Activated naive CD8-positive, alpha-beta T cell treated with anti-CD3 and anti-CD28 coated beads, Interleukin-2, amount 50 U/mL, for 24 hours (primary cell): ENCODE data around the gene CDKN2B-AS1.
A peak's percentile ranks its signal among the peaks of the same experiment; 100 is the strongest.

Experiments
- ATAC-seq: fragments of 150-1000 bp; cut with Tn5 transposase; one replicate; pipeline ENCODE4 v1.10.0; 2021
- DNase-seq: peaks from one replicate; pipeline ENCODE4 v3.0.0; 2021
- H3K27ac Mint-ChIP-seq: one replicate; pipeline ENCODE4 v1.8.0; 2021; ENCODE audit warnings: mild to moderate bottlenecking, mixed read lengths
- H3K27me3 Mint-ChIP-seq: one replicate; pipeline ENCODE4 v1.8.0; 2021; ENCODE audit warnings: mixed read lengths
- H3K36me3 Mint-ChIP-seq: one replicate; pipeline ENCODE4 v1.8.0; 2021; ENCODE audit warnings: low read depth, mixed read lengths
- H3K4me1 Mint-ChIP-seq: one replicate; pipeline ENCODE4 v1.8.0; 2021; ENCODE audit warnings: mixed read lengths
- H3K4me3 Mint-ChIP-seq: one replicate; pipeline ENCODE4 v1.8.0; 2021; ENCODE audit warnings: mild to moderate bottlenecking, moderate library complexity, mixed read lengths
- H3K9me3 Mint-ChIP-seq: one replicate; pipeline ENCODE4 v1.8.0; 2021; ENCODE audit warnings: mixed read lengths

The CDKN2B-AS1 gene

DNA sequence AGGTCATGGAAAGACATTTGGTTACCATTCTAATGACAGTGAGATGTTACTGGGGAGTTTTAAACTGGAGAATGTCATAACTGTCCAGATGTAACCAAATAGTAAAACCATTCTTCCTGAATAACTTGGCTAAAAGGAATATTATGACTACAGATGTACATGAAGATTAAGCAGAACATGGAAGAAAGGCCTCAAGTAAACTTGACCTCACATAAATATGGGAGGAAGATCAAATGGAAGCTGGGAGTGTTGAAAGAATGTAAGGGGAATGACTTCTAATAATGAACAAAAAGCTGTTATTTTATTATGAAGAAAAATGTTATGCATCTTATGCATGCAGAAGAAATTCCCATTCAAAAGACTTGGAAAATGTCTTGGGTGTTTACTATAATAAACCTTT, 122.2 kb downstream of the CDKN2B-AS1 start:
- DNase-seq (no peak), ATAC-seq (no peak)
- Mint-ChIP-seq H3K4me1 (no peaks in the 10 kb centered on the region), H3K4me3 (no peak overlapping the region), H3K36me3 (no peaks in the 10 kb centered on the region), H3K27me3 (peaks cover 3% of the 10 kb centered on the region), H3K9me3 (no peaks in the 10 kb centered on the region), H3K27ac (no peak overlapping the region)

DNA sequence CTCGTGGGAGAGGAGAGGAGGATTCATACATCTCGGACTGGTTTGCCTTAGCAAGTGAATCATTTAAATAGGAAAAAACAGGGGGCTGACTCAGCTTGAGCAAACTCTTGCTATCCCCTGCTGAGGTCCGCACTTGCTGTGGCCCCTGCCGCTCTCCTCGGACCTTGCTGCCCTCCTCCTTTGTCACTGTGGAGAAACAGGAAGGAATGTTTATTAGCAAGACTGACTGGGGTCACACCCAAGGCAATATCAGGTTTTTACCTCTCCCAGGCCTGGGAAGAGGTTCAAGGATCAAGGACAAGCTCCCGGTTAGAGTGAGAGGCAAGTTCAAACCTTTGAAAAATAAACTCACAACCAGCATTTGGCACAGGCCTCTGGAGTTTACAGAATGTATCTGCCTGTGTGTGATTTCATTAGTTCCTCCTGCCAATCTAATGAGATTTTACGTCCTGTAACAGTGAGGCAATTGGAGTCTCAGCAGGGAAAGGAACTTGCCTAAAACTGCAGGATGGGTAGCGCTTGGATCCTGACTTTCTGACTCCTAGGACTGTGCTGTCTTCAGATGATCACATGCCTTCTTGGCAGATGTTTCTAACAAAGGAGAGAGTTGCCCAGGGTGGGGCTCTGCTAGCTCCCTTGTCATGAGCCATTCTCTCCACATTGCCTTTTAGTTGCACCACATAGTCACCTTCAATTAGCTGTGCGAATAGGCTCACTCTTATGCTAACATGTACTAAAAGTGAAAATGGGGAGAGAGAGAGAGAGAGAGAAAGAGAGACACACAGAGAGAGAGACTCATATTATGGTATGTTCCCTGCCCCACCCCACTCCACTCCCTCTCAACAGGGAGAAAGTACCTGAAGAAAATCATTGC, 123.2 kb downstream of the CDKN2B-AS1 start:
- Mint-ChIP-seq H3K27me3 (peaks cover 3% of the 10 kb centered on the region), H3K36me3 (no peaks in the 10 kb centered on the region), H3K4me3 (no peak overlapping the region), H3K27ac (no peak overlapping the region), H3K9me3 (no peaks in the 10 kb centered on the region), H3K4me1 (no peaks in the 10 kb centered on the region)
- no peak for DNase-seq
- peak; percentile 40 for ATAC-seq

DNA sequence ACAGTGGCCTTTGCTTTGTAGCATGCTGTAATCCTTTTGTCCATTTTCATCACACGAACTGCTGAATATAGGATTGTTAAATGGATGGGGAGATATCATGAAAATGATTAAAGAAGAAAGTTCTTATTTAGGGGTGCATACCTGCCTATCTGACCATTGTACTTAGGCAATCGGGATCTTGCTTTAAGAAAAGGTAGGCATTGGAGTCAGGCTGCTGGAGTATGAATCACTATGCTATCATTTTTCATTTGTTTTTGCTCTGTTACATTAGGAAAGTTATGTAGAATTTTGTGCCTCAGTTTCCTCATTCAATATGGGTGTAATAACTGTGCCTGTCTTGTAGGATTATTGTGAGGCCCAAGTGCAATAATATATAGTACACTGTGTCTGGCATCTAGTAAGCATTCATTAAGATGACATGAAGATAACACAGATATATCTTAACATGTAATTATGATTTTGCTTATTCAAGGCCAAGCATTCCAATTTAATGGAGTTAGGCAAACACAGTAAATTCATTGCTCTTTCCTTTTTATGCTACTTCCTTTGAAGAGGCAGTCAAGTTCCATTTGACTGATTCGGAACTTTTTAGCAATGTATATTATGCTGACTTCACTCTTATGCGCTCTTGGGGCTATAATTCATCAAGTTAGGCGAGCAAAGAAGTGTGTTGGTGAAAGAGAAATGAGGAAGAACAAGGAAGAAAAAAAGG, 124.4 kb downstream of the CDKN2B-AS1 start:
- Mint-ChIP-seq H3K9me3 (no peaks in the 10 kb centered on the region), H3K27ac (no peak overlapping the region), H3K27me3 (peaks cover 9% of the 10 kb centered on the region), H3K4me3 (no peak overlapping the region), H3K36me3 (no peaks in the 10 kb centered on the region), H3K4me1 (no peaks in the 10 kb centered on the region)
- DNase-seq (no peak), ATAC-seq (no peak)

DNA sequence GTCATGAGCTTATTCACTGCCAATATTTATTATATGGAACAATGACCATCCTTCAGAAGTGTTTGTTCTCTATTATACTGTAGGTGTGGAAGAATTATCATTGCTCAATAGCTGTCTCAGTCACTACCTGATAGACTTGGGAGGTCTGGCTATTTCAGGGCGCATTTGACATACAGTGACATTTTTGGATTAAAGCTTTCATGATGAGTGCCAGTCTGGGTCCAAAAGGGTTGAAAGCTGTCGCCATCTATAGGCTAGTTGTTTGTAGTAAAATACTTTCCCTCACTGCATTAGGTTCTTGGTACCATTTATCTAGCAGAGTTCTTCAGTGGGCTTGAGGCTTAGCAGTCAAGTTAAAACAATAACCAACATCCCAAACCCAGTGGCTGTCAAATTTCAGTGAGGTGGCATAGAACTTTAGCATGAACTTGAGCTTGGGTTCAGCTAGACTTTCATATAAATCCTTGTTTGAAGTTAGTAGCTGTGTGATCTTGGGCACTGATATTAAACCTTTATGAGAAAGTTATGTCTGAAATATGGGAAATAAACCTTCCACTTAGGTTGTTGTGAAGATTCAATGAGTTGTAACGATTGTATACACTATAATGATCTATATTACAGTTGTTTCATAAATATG, 125.0 kb downstream of the CDKN2B-AS1 start:
- Mint-ChIP-seq H3K36me3 (no peaks in the 10 kb centered on the region), H3K9me3 (no peaks in the 10 kb centered on the region), H3K4me1 (no peaks in the 10 kb centered on the region), H3K27me3 (peaks cover 5% of the 10 kb centered on the region), H3K27ac (no peak overlapping the region), H3K4me3 (no peak overlapping the region)
- DNase-seq: no peak
- peak; percentile 78 for ATAC-seq

DNA sequence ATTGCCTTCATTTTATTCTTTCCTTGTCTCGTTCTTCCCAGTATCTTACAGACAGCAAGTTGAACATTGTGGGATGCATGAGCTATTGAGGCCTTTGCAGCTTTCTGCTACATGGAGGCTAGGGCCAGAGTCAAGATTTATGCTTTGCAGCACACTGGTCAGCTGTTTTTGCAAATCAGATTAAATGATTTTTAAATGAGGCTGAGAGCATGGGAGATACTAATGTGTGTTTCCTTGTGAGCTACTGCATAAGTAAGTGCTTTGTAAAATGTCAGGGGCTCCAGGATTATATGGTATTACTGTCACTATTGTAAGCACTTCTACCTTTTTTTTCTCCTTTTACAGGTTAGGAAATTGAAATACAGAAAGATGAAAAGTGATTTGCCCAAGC, 125.6 kb downstream of the CDKN2B-AS1 start:
- Mint-ChIP-seq H3K27me3 (peaks cover 5% of the 10 kb centered on the region), H3K4me1 (no peaks in the 10 kb centered on the region), H3K27ac (no peak overlapping the region), H3K9me3 (no peaks in the 10 kb centered on the region), H3K36me3 (no peaks in the 10 kb centered on the region), H3K4me3 (no peak overlapping the region)
- ATAC-seq (no peak), DNase-seq (no peak)

DNA sequence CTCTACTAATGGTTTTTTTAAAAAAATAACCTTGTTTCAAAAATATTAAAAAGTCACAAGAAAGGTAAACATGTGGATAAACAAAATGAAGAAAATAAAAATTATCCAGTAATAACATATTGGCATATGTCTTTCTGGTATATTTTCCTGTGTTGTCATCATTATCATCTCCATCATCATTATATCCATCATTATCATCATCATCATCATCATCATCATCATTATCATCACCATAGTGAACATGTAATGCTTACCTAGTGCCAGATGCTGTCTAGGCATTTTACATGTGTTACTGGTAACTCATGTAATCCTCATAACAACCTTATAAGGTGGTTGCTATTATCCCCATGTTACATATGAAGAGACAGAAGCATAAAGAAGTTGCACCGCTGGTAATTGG, 126.0 kb downstream of the CDKN2B-AS1 start:
- Mint-ChIP-seq H3K4me3 (no peak overlapping the region), H3K27me3 (peaks cover 5% of the 10 kb centered on the region), H3K4me1 (no peaks in the 10 kb centered on the region), H3K27ac (no peak overlapping the region), H3K9me3 (no peaks in the 10 kb centered on the region), H3K36me3 (no peaks in the 10 kb centered on the region)
- ATAC-seq (no peak), DNase-seq (no peak)

DNA sequence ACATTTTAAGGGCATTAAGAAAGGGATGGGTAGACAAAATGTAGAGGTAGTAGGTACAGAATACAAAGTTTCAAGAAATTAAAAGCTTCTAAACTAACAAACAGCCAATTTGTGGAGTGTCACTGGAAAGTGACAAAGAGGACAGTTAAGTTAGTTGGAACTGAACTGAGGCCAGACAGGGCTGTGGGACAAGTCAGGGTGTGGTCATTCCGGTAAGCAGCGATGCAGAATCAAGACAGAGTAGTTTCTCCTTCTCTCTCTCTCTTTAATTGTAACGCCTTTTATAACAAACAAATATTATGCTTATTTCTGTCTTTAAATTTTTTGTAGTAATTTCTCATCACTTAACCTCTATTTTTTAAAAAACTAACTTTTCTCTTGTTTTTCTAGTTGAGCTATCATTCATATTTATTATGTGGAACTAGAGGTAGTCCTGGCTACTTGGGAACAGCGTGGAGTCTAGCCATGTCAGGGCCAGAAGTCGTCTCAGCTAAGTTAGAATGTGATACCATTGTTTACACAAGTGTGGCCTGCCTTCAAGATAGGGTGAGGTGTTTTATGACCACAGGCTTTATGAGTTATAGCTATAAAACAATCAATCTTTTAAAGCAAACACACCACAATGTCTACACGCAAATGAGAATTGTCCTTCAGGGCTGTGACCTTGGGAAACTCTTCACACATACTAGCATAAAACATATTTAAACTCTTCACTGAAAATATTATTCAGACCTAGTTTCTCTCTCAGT, 129.8 kb downstream of the CDKN2B-AS1 start:
- H3K9me3 Mint-ChIP-seq: no peaks in the 10 kb centered on the region
- no peak overlapping the region for H3K4me3 Mint-ChIP-seq
- H3K36me3 Mint-ChIP-seq: no peaks in the 10 kb centered on the region
- peaks cover 10% of the 10 kb centered on the region for H3K27me3 Mint-ChIP-seq
- DNase-seq (no peak), ATAC-seq (no peak)
- H3K27ac Mint-ChIP-seq: no peak overlapping the region
- H3K4me1 Mint-ChIP-seq: no peaks in the 10 kb centered on the region

DNA sequence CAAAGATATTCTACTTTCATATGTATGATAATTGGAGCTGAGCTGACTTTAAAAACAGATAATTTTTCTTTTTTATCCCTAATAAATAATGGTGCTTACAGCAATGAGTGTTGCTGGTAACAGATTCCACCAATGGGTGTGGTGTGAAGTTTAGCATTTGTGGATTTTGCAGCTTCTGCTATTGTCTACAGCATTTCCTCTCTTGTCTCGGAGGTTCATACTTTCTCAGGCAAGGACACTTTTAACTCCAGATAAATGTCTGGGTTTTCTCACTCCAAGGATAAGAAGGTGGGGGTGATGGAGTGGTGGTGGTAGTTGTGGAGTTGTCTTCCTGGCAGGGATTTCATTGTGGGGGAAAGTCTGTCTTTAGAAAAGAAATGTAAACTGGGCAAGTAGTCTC, 134.5 kb downstream of the CDKN2B-AS1 start:
- peaks cover 5% of the 10 kb centered on the region for H3K27me3 Mint-ChIP-seq
- H3K27ac Mint-ChIP-seq: no peak overlapping the region
- no peaks in the 10 kb centered on the region for H3K9me3 Mint-ChIP-seq
- no peaks in the 10 kb centered on the region for H3K36me3 Mint-ChIP-seq
- DNase-seq: no peak
- ATAC-seq: no peak
- no peaks in the 10 kb centered on the region for H3K4me1 Mint-ChIP-seq
- H3K4me3 Mint-ChIP-seq: no peak overlapping the region

DNA sequence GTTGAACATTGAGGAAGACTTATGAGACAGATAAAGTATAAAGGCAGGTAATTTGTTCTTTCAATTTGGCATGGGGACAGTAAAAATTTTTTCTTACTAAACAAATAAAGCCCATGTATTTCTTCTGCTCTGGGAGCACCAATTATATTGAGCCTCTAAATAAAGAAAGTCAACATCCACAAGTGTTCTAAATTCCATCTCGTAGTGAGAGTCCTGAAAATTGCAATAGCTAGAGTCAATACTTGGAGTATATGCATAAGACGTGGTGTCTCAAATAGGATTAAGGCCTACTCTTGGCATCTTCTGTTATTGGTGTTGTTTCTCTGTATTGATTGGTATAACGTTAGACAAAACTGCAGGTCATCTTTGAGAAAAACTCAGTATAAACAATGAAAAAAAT, 135.0 kb downstream of the CDKN2B-AS1 start:
- no peak overlapping the region for H3K4me3 Mint-ChIP-seq
- H3K9me3 Mint-ChIP-seq: no peaks in the 10 kb centered on the region
- H3K27ac Mint-ChIP-seq: no peak overlapping the region
- no peaks in the 10 kb centered on the region for H3K4me1 Mint-ChIP-seq
- H3K36me3 Mint-ChIP-seq: no peaks in the 10 kb centered on the region
- DNase-seq (no peak), ATAC-seq (no peak)
- peaks cover 5% of the 10 kb centered on the region for H3K27me3 Mint-ChIP-seq

DNA sequence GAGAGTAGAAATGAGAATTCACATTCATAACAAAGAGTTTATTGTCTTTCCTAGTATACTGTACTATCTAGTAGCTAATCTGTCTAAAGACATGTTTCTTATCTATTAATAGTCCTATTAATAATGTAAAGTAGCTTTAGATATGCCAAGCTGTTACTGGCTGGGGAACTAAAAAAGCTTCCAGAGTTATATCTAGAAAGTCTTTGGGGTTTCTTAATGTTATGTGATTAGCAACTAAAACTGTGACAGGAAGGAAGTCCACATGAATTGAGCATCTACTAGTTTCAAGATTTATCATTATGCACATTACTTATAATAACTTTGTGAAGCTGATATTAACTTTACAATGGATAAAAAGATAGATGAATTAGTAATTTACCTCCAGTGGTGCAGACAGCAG, 137.2 kb downstream of the CDKN2B-AS1 start:
- no peaks in the 10 kb centered on the region for H3K36me3 Mint-ChIP-seq
- no peak overlapping the region for H3K4me3 Mint-ChIP-seq
- no peaks in the 10 kb centered on the region for H3K4me1 Mint-ChIP-seq
- DNase-seq: no peak
- H3K27me3 Mint-ChIP-seq: peaks cover 8% of the 10 kb centered on the region
- H3K27ac Mint-ChIP-seq: no peak overlapping the region
- no peaks in the 10 kb centered on the region for H3K9me3 Mint-ChIP-seq
- ATAC-seq: no peak

DNA sequence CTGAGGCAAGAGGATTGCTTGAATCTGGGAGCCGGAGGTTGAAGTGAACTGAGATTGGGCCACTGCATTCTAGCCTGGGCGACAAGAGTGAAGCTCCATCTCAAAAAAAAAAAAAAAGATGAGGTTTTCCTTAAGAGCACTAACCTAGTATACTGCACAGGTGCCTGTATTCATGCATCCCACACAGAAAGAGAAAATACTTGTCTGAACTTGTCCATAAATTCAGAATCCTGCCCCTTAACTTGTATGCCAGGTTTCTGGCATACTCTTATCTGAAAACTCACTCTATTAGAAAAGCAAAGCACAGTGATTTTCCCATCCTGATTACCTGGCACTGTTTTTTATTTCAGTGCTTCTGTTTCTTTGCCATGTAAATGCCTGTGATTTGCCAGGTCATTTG, 139.8 kb downstream of the CDKN2B-AS1 start:
- Mint-ChIP-seq H3K9me3 (no peaks in the 10 kb centered on the region), H3K36me3 (no peaks in the 10 kb centered on the region), H3K27me3 (peaks cover 3% of the 10 kb centered on the region), H3K27ac (no peak overlapping the region), H3K4me3 (no peak overlapping the region), H3K4me1 (no peaks in the 10 kb centered on the region)
- DNase-seq: no peak
- ATAC-seq: no peak

DNA sequence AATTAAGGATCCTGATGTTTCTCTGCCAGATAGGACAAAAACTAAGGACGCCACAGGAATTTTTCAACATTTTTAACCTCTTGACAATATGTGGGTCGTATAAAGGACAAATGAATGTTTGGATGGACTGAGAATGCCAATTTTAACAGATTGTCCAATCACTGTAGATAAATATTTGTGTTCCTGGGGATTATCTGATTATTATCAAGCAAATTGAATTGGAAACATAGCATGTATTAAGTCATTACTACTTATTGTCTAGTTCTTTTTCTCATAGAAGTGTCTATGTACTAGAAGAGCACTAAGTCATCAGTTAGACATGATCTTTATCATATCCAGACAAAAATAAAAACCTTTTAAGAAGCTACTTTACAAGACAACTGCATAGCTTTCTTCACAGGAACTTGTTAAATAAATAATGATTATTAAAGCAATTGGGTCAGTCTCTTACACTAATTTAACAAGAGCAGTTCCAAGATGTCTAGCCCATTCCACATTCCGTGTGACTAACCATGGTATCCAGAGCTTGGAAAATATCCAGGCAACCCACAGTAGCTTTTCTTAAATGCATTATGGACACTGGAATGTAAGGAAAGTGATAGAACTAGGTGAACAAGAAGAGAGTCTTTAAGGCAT, 142.0 kb downstream of the CDKN2B-AS1 start:
- ATAC-seq (no peak), DNase-seq (no peak)
- no peaks in the 10 kb centered on the region for H3K36me3 Mint-ChIP-seq
- no peak overlapping the region for H3K27ac Mint-ChIP-seq
- no peaks in the 10 kb centered on the region for H3K4me1 Mint-ChIP-seq
- no peak overlapping the region for H3K4me3 Mint-ChIP-seq
- H3K27me3 Mint-ChIP-seq: peaks cover 7% of the 10 kb centered on the region
- no peaks in the 10 kb centered on the region for H3K9me3 Mint-ChIP-seq

DNA sequence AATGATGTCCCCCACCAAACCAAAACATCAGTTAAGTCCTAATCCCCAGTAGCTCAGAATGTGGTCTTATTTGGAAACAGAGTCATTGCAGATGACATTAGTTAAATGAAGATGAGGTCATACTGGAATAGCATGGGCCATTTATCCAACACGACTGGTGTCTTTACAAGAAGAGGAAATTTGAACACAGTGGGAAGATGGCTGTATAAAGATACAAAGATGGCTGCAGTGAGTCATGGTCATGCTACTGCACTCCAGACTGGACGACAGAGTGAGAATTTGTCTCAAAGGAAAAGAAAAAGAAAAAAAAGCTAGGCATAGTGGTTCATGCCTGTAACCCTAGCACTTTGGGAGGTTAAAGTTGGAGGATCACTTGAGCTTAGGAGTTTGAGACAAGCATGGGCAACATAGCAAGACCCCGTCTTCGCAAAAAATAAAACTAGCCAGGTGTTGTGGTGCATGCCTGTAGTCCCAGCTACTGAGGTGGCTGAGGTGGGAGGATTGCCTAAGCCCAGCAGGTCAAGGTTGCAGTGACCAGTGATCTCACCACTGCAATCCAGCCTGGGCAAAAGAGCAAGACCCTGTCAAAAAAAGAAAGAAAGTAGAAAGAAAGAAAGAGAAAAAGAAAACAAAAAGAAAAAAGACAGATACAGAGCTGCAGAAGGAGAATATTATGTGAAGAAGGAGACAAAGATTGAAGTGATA, 144.5 kb downstream of the CDKN2B-AS1 start:
- ATAC-seq (no peak), DNase-seq (no peak)
- H3K4me1 Mint-ChIP-seq: peaks cover 1% of the 10 kb centered on the region
- H3K36me3 Mint-ChIP-seq: no peaks in the 10 kb centered on the region
- no peak overlapping the region for H3K27ac Mint-ChIP-seq
- H3K4me3 Mint-ChIP-seq: no peak overlapping the region
- H3K27me3 Mint-ChIP-seq: peaks cover 13% of the 10 kb centered on the region
- no peaks in the 10 kb centered on the region for H3K9me3 Mint-ChIP-seq

DNA sequence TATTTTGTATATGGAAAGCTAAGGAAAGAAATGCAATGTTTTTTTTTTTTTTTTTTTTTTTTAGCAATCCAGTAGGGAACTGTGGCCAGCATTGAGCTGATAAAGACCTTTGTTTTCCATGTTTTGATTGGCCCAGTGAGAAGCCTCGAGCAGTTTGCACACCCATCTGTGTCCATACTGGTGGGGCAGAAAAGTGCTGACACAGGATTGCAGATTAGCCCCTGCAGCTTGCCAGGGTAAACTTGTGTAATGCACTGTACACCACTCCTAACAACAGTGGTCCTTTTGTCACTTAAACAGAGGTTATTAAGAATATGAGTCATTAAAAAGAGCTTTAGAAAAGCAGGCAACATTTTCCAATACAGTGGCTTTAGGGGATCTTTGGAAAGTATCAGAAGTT, 147.3 kb downstream of the CDKN2B-AS1 start:
- Mint-ChIP-seq H3K27ac (no peak overlapping the region), H3K27me3 (peaks cover 22% of the 10 kb centered on the region), H3K4me1 (peaks cover 8% of the 10 kb centered on the region), H3K36me3 (no peaks in the 10 kb centered on the region), H3K4me3 (no peak overlapping the region), H3K9me3 (no peaks in the 10 kb centered on the region)
- DNase-seq (no peak), ATAC-seq (no peak)
